GM12873 (cell line): ENCODE measurements around the gene DNAJC1.

Experiments
- TF ChIP-seq, protein P1 (sequence below): IDR thresholded peaks from 2 replicates; pipeline ENCODE4 v1.5.1; 2012; ENCODE audit warnings: low read depth, mild to moderate bottlenecking, moderate library complexity, low read length, control low read depth; ENCODE audit not compliant: insufficient read depth; ENCODE audit errors: missing control alignments

DNAJC1 gene

DNA sequence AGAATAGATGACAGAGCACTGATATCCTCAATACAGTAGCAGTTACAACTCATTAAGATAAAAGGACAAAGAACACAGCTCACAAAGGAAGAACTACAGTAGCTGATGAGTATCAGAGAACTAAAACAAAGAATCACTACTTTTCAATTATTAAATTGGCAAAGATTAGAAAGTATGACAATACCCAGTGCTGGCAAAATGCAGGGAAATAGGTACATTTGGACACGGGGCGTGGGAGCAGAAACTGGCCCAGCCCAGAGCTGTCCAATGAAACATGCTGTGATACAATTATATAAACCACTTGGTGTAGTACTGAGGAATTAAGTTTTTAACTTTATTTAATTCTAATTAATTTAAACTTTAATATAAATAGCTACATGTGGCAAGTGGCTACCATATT is 243.2 kb downstream of the DNAJC1 start:
- TF ChIP-seq, protein P1, sequence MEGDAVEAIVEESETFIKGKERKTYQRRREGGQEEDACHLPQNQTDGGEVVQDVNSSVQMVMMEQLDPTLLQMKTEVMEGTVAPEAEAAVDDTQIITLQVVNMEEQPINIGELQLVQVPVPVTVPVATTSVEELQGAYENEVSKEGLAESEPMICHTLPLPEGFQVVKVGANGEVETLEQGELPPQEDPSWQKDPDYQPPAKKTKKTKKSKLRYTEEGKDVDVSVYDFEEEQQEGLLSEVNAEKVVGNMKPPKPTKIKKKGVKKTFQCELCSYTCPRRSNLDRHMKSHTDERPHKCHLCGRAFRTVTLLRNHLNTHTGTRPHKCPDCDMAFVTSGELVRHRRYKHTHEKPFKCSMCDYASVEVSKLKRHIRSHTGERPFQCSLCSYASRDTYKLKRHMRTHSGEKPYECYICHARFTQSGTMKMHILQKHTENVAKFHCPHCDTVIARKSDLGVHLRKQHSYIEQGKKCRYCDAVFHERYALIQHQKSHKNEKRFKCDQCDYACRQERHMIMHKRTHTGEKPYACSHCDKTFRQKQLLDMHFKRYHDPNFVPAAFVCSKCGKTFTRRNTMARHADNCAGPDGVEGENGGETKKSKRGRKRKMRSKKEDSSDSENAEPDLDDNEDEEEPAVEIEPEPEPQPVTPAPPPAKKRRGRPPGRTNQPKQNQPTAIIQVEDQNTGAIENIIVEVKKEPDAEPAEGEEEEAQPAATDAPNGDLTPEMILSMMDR, result no peak

- TF ChIP-seq, protein P1, result no peak
Observed at GRCh38 chr10:21759232-21759631, 244.3 kb downstream of the DNAJC1 start.

- TF ChIP-seq, protein P1, result no peak
Observed at GRCh38 chr10:21758696-21759095, 244.8 kb downstream of the DNAJC1 start.

DNA sequence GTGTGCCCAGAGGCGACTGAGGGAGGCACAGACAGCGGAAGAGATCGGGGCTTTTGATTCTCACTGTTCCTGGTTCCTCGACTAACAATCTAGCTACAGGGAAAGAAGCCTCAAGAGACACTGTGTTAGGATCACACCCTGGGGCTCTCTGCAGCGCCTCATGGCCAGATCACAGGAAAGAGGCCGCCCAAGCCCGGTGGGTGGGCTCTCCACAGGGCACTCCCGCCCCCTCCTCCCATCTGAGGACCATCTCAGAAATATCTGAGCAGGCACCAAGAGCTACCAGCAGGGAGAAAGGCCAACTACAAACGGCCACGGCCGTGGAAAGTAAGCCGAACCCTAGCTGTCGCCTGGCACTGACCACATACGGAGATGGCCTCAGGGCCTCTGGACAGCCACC is 245.3 kb downstream of the DNAJC1 start:
- TF ChIP-seq, protein P1, result no peak

DNA sequence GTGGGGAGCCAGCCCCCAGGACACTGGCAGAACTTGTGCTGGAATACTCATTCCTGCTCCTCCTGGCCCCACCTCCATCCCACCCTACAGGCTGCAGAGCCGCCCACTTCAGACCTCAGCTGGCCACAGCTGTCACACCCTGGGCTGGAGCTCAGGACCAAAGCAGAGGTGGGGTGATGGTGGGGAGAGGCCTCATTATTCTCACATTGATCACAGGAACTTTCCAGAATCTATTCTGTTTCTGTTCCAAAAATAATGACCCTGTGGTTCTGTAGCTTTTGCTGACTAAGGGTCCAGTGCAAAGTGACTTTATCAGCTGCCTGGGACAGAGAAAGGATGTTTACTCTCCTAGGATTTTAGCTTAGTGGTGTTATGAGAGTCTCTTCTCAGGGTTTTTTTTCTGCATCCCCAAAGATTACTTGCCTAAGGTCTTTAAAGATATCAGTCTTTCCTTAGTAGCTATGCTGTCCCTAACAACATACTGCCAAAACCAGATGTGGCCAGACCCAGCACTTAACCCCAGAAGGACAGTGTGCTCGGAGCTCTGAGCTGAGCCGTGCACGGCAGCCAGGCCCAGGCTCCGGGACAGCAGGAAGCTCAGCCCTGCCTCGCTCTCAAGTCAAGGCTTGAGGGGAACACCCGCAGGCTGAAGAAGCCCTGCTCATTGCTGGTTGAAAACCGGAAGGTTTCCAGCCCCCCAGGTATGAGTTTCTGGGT is 246.2 kb downstream of the DNAJC1 start:
- TF ChIP-seq, protein P1, result no peak

- TF ChIP-seq, protein P1, result no peak
Observed at GRCh38 chr10:21756707-21757106, 246.8 kb downstream of the DNAJC1 start.

DNA sequence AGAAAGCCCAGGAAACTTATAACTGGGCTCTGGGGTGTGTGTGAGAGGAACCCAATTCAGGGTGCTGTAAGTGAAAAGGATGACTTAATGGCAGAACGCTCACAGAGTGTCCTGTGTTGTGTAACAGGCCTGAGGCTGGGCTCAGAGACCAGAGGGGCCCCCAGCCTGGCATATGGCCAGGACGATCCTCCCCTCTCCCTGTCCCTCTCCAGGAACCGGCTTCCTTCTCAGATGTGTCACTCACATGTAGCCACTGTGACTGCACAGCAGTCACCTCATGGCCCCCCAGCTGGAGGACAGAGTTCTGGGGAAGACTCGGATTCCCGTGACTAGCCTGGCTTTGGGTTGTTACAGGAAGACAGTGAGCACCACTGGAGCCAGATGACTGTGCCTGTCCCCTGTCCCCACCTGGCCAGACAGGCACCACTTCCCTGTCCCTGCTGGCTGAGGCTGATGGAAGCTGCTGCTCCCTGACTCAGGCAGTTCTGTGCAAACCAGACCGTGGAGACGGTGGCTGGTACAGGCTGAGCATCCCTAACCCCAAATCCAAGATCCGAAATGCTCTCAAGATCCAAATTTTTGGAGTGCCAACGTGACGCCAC is 249.0 kb downstream of the DNAJC1 start:
- TF ChIP-seq, protein P1, result no peak
